IMR-90 (cell line): Measurements from ENCODE around the gene ITGAE. TPM values are rescaled to one million over a fixed set of nuclear protein-coding genes. Genes with fewer than 3 reads are reported as not detected.

Experiments
- ATAC-seq: fragments of 200-7000 bp; cut with Tn5 transposase; 2 replicates; pipeline ENCODE4 v1.9.1; 2020; ENCODE audit warnings: low read depth, mild to moderate bottlenecking, moderate library complexity
- BruUV-seq: library from RNA; stranded (reverse); fragments of 400-500 nt; replicated peaks from 2 replicates; lab custom pipeline; 2021; lab: Mats Ljungman, UMichigan
- CTCF ChIA-PET: fragments of 300-600 bp; formaldehyde crosslinking; extraction: SDS; loops from one replicate; lab custom pipeline; 2021; ENCODE audit warnings: antibody characterized with exemption; lab: Yijun Ruan, JAX
- POLR2A ChIA-PET: fragments of 300-600 bp; sonication (Branson Sonifier 250); formaldehyde crosslinking; loops from one replicate; lab custom pipeline; 2022; ENCODE audit warnings: antibody characterized with exemption; ENCODE audit not compliant: unreplicated experiment; lab: Charles Lee
- DNase-seq: peaks from one replicate; pipeline ENCODE4 v3.0.0; 2013
- H2AFZ ChIP-seq: replicated peaks from 2 replicates; pipeline ENCODE3; 2013; ENCODE audit warnings: low read length, mild to moderate bottlenecking; ENCODE audit not compliant: poor library complexity
- H2AK5ac ChIP-seq: 2 replicates; pipeline ENCODE4 v1.6.1; 2013; ENCODE audit warnings: low read depth, low read length, inconsistent platforms
- H2AK9ac ChIP-seq: replicated peaks from 2 replicates; pipeline ENCODE3; 2013; ENCODE audit warnings: mild to moderate bottlenecking, low read depth, low read length, moderate library complexity; ENCODE audit not compliant: poor library complexity
- H2BK120ac ChIP-seq: 2 replicates; pipeline ENCODE4 v1.6.1; 2013; ENCODE audit warnings: low read depth, low read length, inconsistent platforms
- H2BK15ac ChIP-seq: 3 replicates; pipeline ENCODE4 v1.6.1; 2013; ENCODE audit warnings: low read depth, low read length, inconsistent platforms
- H2BK20ac ChIP-seq: 2 replicates; pipeline ENCODE4 v1.6.1; 2013; ENCODE audit warnings: low read depth, mild to moderate bottlenecking, inconsistent platforms, low read length, moderate library complexity
- H2BK5ac ChIP-seq: 2 replicates; pipeline ENCODE4 v1.6.1; 2013; ENCODE audit warnings: mild to moderate bottlenecking, low read depth, low read length, inconsistent platforms; ENCODE audit not compliant: poor library complexity, severe bottlenecking
- H3K14ac ChIP-seq: replicated peaks from 2 replicates; pipeline ENCODE4 v1.6.1; 2013; ENCODE audit warnings: low read depth, low read length, inconsistent platforms
- H3K18ac ChIP-seq: 2 replicates; pipeline ENCODE4 v1.6.1; 2013; ENCODE audit warnings: low read depth, low read length, control low read depth
- H3K23ac ChIP-seq: 2 replicates; pipeline ENCODE4 v1.6.1; 2013; ENCODE audit warnings: low read depth, low read length, inconsistent platforms
- H3K27ac ChIP-seq: 2 replicates; pipeline ENCODE4 v1.5.1; 2013; ENCODE audit warnings: mild to moderate bottlenecking, control low read depth, low read length; ENCODE audit not compliant: insufficient read depth
- H3K27me3 ChIP-seq: 2 replicates; pipeline ENCODE4 v1.6.1; 2013; ENCODE audit warnings: low read length; ENCODE audit not compliant: control insufficient read depth, insufficient read depth
- H3K36me3 ChIP-seq: 2 replicates; pipeline ENCODE4 v1.6.1; 2013; ENCODE audit warnings: low read length, mixed read lengths; ENCODE audit not compliant: control insufficient read depth, insufficient read depth
- H3K4ac ChIP-seq: 2 replicates; pipeline ENCODE4 v1.6.1; 2013; ENCODE audit warnings: low read depth, low read length, inconsistent platforms
- H3K4me1 ChIP-seq: 2 replicates; pipeline ENCODE4 v1.6.1; 2013; ENCODE audit warnings: low read length, mixed read lengths; ENCODE audit not compliant: control insufficient read depth, insufficient read depth
- H3K4me2 ChIP-seq: 2 replicates; pipeline ENCODE4 v1.6.1; 2013; ENCODE audit warnings: low read depth, mild to moderate bottlenecking, control low read depth, low read length, moderate library complexity
- H3K4me3 ChIP-seq: 2 replicates; pipeline ENCODE4 v1.5.1; 2013; ENCODE audit warnings: low read depth, mild to moderate bottlenecking, control low read depth, low read length, moderate library complexity; ENCODE audit not compliant: insufficient read depth
- H3K56ac ChIP-seq: 2 replicates; pipeline ENCODE4 v1.6.1; 2013; ENCODE audit warnings: low read length, inconsistent platforms; ENCODE audit not compliant: insufficient read depth; ENCODE audit errors: extremely low read depth
- H3K79me1 ChIP-seq, 2 experiments: 2 replicates each; pipeline ENCODE4 v1.6.1; 2013; ENCODE audit warnings: low read length in 2 of 2, inconsistent platforms in 1 of 2, low read depth in 1 of 2
- H3K9ac ChIP-seq: 2 replicates; pipeline ENCODE4 v1.6.1; 2013; ENCODE audit warnings: low read depth, low read length, control low read depth
- H3K9me1 ChIP-seq: 2 replicates; pipeline ENCODE4 v1.6.1; 2013; ENCODE audit warnings: low read length, inconsistent platforms; ENCODE audit not compliant: insufficient read depth
- H3K9me3 ChIP-seq: 2 replicates; pipeline ENCODE4 v1.6.1; 2013; ENCODE audit warnings: low read length; ENCODE audit not compliant: control insufficient read depth, insufficient read depth
- H4K20me1 ChIP-seq: 2 replicates; pipeline ENCODE4 v1.6.1; 2013; ENCODE audit warnings: low read length, inconsistent platforms; ENCODE audit not compliant: insufficient read depth
- H4K5ac ChIP-seq: 2 replicates; pipeline ENCODE4 v1.6.1; 2013; ENCODE audit warnings: mild to moderate bottlenecking, low read depth, low read length, control low read depth
- H4K8ac ChIP-seq, 2 experiments: 2 replicates each; pipeline ENCODE4 v1.6.1; 2013; ENCODE audit warnings: low read depth in 2 of 2, low read length in 2 of 2, control low read depth in 1 of 2, inconsistent platforms in 1 of 2
- H4K91ac ChIP-seq: 2 replicates; pipeline ENCODE4 v1.6.1; 2013; ENCODE audit warnings: low read depth, low read length, inconsistent platforms; ENCODE audit not compliant: insufficient read depth
- SMC3 ChIP-seq: fragments of 150-350 bp; IDR thresholded peaks from 2 replicates; pipeline ENCODE4 v1.6.1; 2016; ENCODE audit warnings: low read depth, mild to moderate bottlenecking, antibody characterized with exemption, low read length, moderate library complexity
- WGBS, 2 experiments: methylation state at CpG; one replicate each; pipeline versions ENCODE4 v1.1.5 to v1.1.7; 2013; ENCODE audit warnings: missing lambda C conversion rate in 2 of 2; ENCODE audit not compliant: insufficient read length in 1 of 2; ENCODE audit errors: extremely low coverage in 2 of 2; 5-methylcytosine and 5-hydroxymethylcytosine counted together
- dilution Hi-C: fragments of 300-500 bp; cut with HindIII; formaldehyde crosslinking; loops from one replicate; pipeline ENCODE4 v1.14.3; 2018; ENCODE audit warnings: low sequenced_read_pairs; ENCODE audit not compliant: unreplicated experiment
- in situ Hi-C: fragments of 300-500 bp; cut with MboI; formaldehyde crosslinking; loops from 3 replicates; pipeline ENCODE4 v1.14.3; 2019; ENCODE audit warnings: low sequenced_read_pairs, inconsistent platforms, mixed read lengths
- intact Hi-C: fragments of 100-400 bp; cut with micrococcal nuclease; formaldehyde crosslinking; loops from 2 replicates; pipeline ENCODE4 v1.10.0; 2022
- polyA plus RNA-seq, 3 experiments: library from polyadenylated mRNA; depleted of rRNA; stranded (reverse); fragments of >200 nt; gene quantifications; 2 replicates each; pipeline ENCODE4 v1.2.3, GENCODE V29; 2012; ENCODE audit warnings: low replicate concordance in 1 of 3
- total RNA-seq: library from RNA; depleted of rRNA; stranded (reverse); fragments of >200 nt; gene quantifications from 2 replicates; pipeline ENCODE4 v1.2.3, GENCODE V29; 2012

The ITGAE gene
- total and polyA plus RNA-seq, 2 of the 4 experiments (the other 2 are of a cell fraction) = 54.1 to 60.8 TPM

GRCh38 chr17:3679531-3680126 is 121.4 kb downstream of the ITGAE start:
- Histone ChIP-seq H2AK5ac (no peak overlapping the region), H3K79me1 (no peaks in the 10 kb centered on the region), H2BK120ac (no peak overlapping the region), H3K18ac (no peak overlapping the region), H3K27me3 (peaks cover 6% of the 10 kb centered on the region; the same call in 1 of the 2 replicates), H3K4me3 (no peak overlapping the region), H2BK5ac (no peak overlapping the region), H3K56ac (no peak overlapping the region), H3K27ac (no peak overlapping the region), H2BK15ac (no peak overlapping the region), H3K9me3 (no peaks in the 10 kb centered on the region), H4K8ac (no peak overlapping the region), H4K5ac (no peak overlapping the region), H2AK9ac (no peak overlapping the region), H3K9ac (no peak overlapping the region), H3K4me2 (no peak overlapping the region), H3K4ac (no peak overlapping the region), H3K36me3 (no peaks in the 10 kb centered on the region), H2BK20ac (no peak overlapping the region), H3K4me1 (no peaks in the 10 kb centered on the region), H4K91ac (no peak overlapping the region), H3K23ac (no peak overlapping the region), H3K9me1 (no peaks in the 10 kb centered on the region), H4K20me1 (no peaks in the 10 kb centered on the region), H2AFZ (no peak overlapping the region), H3K14ac (no peak overlapping the region)
- intact Hi-C loops (loop anchor here (5.0 kb wide), 1 partner anchor 43 kb away; the partner anchor contains the start of gene HASPIN), dilution Hi-C loops (no loop called here), in situ Hi-C loops (no loop called here)
- no TSS peak for BruUV-seq
- CTCF ChIA-PET = no interaction called here
- ATAC-seq (no peak), DNase-seq (no peak)
- TF ChIP-seq SMC3 = no peak
- WGBS, 2 experiments = 58% methylated on average over 15 of the region's 20 CpGs; no CpG with 5 or more reads in 1 of the 2 experiments
- POLR2A ChIA-PET = no interaction called here
